SK-N-MC (cell line): ENCODE measurements around the gene BUD13.

ENCODE experiments used
- EZH2 ChIP-seq: fragments of 200-600 bp; sonication (generic); IDR thresholded peaks from one replicate; pipeline ENCODE4 v1.6.1; 2017; ENCODE audit warnings: antibody characterized with exemption
- FOXP2 ChIP-seq: optimal IDR thresholded peaks from 2 replicates; pipeline ENCODE3; 2011; ENCODE audit warnings: mild to moderate bottlenecking, moderate library complexity; ENCODE audit not compliant: insufficient read depth; ENCODE audit errors: extremely low read length, control extremely low read depth
- POLR2AphosphoS5 ChIP-seq: IDR thresholded peaks from 2 replicates; pipeline ENCODE4 v1.6.1; 2012; ENCODE audit warnings: mild to moderate bottlenecking, low read depth, low read length, borderline replicate concordance

DNA sequence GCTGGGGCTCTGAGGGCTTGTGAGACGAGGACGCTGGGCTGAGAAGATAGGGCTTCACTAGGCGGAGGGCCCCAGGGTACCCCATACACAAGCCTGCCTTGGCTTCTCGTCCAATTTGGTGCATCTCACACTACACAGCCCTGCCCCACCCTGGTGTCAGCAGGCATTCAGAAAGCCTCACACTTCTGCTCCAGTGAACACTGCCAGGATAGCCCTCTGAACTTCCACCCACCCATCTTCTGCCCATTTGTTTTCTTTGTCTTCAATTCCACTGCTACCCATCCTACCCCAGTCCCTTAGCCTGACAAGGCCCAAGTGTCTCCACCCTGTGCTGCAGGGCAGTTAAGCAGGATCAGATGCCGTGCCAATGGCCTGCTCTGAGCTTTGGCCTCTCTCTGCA lies 1.9 kb upstream of the BUD13 start:
- TF ChIP-seq POLR2AphosphoS5 (no peak), EZH2 (no peak), FOXP2 (no peak)
